ENCODE results near the gene POU6F2. TPM values are rescaled to one million over a fixed set of nuclear protein-coding genes. Genes with fewer than 3 reads are reported as not detected.

POU6F2 gene
- total RNA-seq, 1 experiment from 2014 or later = 1.4 TPM

- DNase-seq (ENCODE audit: low read depth) = no peak
Measured at GRCh38 chr7:39001595-39001994, 23.9 kb downstream of the POU6F2 start.

GRCh38 chr7:39002755-39003154, 25.0 kb downstream of the POU6F2 start:
- DNase-seq (ENCODE audit: low read depth) = no peak

- no peak for DNase-seq (ENCODE audit: low read depth)
Measured at GRCh38 chr7:39005036-39005435, 27.3 kb downstream of the POU6F2 start.

- DNase-seq (ENCODE audit: low read depth) = no peak
Measured at GRCh38 chr7:39005461-39005860, 27.8 kb downstream of the POU6F2 start.

- DNase-seq (ENCODE audit: low read depth) = peak; percentile 30
Measured at GRCh38 chr7:39013049-39013939, 35.6 kb downstream of the POU6F2 start.

- DNase-seq (ENCODE audit: low read depth) = no peak
Measured at GRCh38 chr7:39016609-39017008, 38.9 kb downstream of the POU6F2 start.

GRCh38 chr7:39017369-39017915, 39.7 kb downstream of the POU6F2 start:
- no peak for DNase-seq (ENCODE audit: low read depth)

- no peak for DNase-seq (ENCODE audit: low read depth)
Measured at GRCh38 chr7:39022796-39023195, 45.1 kb downstream of the POU6F2 start.

- DNase-seq (ENCODE audit: low read depth) = no peak
Measured at GRCh38 chr7:39027491-39027890, 49.8 kb downstream of the POU6F2 start.

- no peak for DNase-seq (ENCODE audit: low read depth)
Measured at GRCh38 chr7:39033885-39034624, 56.3 kb downstream of the POU6F2 start.

GRCh38 chr7:39035156-39035555, 57.4 kb downstream of the POU6F2 start:
- no peak for DNase-seq (ENCODE audit: low read depth)

- DNase-seq (ENCODE audit: low read depth) = no peak
Measured at GRCh38 chr7:39035903-39036302, 58.2 kb downstream of the POU6F2 start.

- no peak for DNase-seq (ENCODE audit: low read depth)
Measured at GRCh38 chr7:39042670-39043069, 65.0 kb downstream of the POU6F2 start.

- DNase-seq (ENCODE audit: low read depth) = no peak
Measured at GRCh38 chr7:39043531-39043930, 65.8 kb downstream of the POU6F2 start.

- DNase-seq (ENCODE audit: low read depth) = no peak
Measured at GRCh38 chr7:39044489-39044888, 66.8 kb downstream of the POU6F2 start.

- DNase-seq (ENCODE audit: low read depth) = no peak
Measured at GRCh38 chr7:39045231-39045630, 67.5 kb downstream of the POU6F2 start.

GRCh38 chr7:39051279-39051678, 73.6 kb downstream of the POU6F2 start:
- DNase-seq (ENCODE audit: low read depth) = no peak

- no peak for DNase-seq (ENCODE audit: low read depth)
Measured at GRCh38 chr7:39051707-39052106, 74.0 kb downstream of the POU6F2 start.

GRCh38 chr7:39054731-39055130, 77.0 kb downstream of the POU6F2 start:
- peak; percentile 53 for DNase-seq (ENCODE audit: low read depth)

GRCh38 chr7:39056153-39056552, 78.4 kb downstream of the POU6F2 start:
- DNase-seq (ENCODE audit: low read depth) = no peak

GRCh38 chr7:39062811-39063210, 85.1 kb downstream of the POU6F2 start:
- no peak for DNase-seq (ENCODE audit: low read depth)

- no peak for DNase-seq (ENCODE audit: low read depth)
Measured at GRCh38 chr7:39069031-39069430, 91.3 kb downstream of the POU6F2 start.

Data from Daoy (cell line).